ENCODE results near the gene DUOX1. TPM values are rescaled to one million over a fixed set of nuclear protein-coding genes. Genes with fewer than 3 reads are reported as not detected.

DUOX1 gene
- polyA plus RNA-seq, 3 donors = 0.22 TPM; not detected in 2

- peak overlapping the region; percentile 67 for H3K4me2 ChIP-seq (replicated peaks; ENCODE audit: extremely low read depth, low read length, poor library complexity, severe bottlenecking)
- H3K4me1 Mint-ChIP-seq = peaks cover 39% of the 10 kb centered on the region
- H3K27me3 Mint-ChIP-seq (ENCODE audit: low read depth in 3 of 3) = peaks cover 51 to 70% (median 60%) of the 10 kb centered on the region in 3 donors
- H3K4me3 ChIP-seq (replicated peaks in 1 of 3; ENCODE audit: low read depth in 2 of 3, low read length in 3 of 3) = peak overlapping the region in 1 of 3 experiments; percentile 54
- H3K27me3 ChIP-seq (ENCODE audit: control insufficient read depth in 2 of 2, insufficient read depth in 2 of 2, low read length in 2 of 2) = peaks cover 43 to 49% of the 10 kb centered on the region in 2 donors
- peaks cover 5 to 44% of the 10 kb centered on the region in 2 donors for H3K9me3 ChIP-seq (replicated peaks in 1 of 2; ENCODE audit: control insufficient read depth in 1 of 2, insufficient read depth in 1 of 2, low read length in 2 of 2)
- H3K36me3 ChIP-seq (replicated peaks in 1 of 2; ENCODE audit: control insufficient read depth in 1 of 2, insufficient read depth in 2 of 2, low read length in 2 of 2) = no peaks in the 10 kb centered on the region
- H3K9me3 Mint-ChIP-seq = peaks cover 0 to 17% (median 9%) of the 10 kb centered on the region in 7 donors
- H3K4me3 Mint-ChIP-seq = peak overlapping the region; percentile 68 to 94
- H3K36me3 Mint-ChIP-seq = peaks cover 0 to 10% of the 10 kb centered on the region in 2 donors
- peak overlapping the region in 2 of 7 donors; percentile 11 to 35 for H3K27ac Mint-ChIP-seq
- no peaks in the 10 kb centered on the region for H3K79me2 ChIP-seq (ENCODE audit: insufficient read depth, low read length)
- peak overlapping the region; percentile 53 for H2AFZ ChIP-seq (ENCODE audit: insufficient read depth, low read depth, low read length, poor library complexity, severe bottlenecking)
- intact Hi-C loops (cut with micrococcal nuclease) = no loop called here
- DNase-seq = peak; percentile 74 to 82 (median 79)
- no peak overlapping the region for H3K9ac ChIP-seq (ENCODE audit: insufficient read depth, low read length, poor library complexity, severe bottlenecking)
- peak; percentile 100 for TF ChIP-seq CTCF (IDR thresholded peaks at IDR 0.05)
- H3K4me1 ChIP-seq (ENCODE audit: control insufficient read depth in 1 of 2, insufficient read depth in 2 of 2, low read length in 2 of 2) = peaks cover 15 to 34% of the 10 kb centered on the region in 2 donors
- 0% methylated on average over 10 of the region's 14 CpGs for WGBS (ENCODE audit: insufficient coverage)
- H3K27ac ChIP-seq (ENCODE audit: low read depth in 1 of 2, low read length in 2 of 2) = no peak overlapping the region
- H4K20me1 ChIP-seq (ENCODE audit: insufficient read depth, low read length) = no peaks in the 10 kb centered on the region
These were observed 11.6 kb upstream of the DUOX1 start for GRCh38 chr15:45118131-45118588.

GRCh38 chr15:45118996-45119395 is 10.8 kb upstream of the DUOX1 start:
- intact Hi-C loops (cut with micrococcal nuclease) = no loop called here
- H3K27ac ChIP-seq (ENCODE audit: low read depth in 1 of 2, low read length in 2 of 2) = no peak overlapping the region
- peaks cover 42 to 62% (median 56%) of the 10 kb centered on the region in 3 donors for H3K27me3 Mint-ChIP-seq (ENCODE audit: low read depth in 3 of 3)
- H3K4me3 ChIP-seq (replicated peaks in 1 of 3; ENCODE audit: low read depth in 2 of 3, low read length in 3 of 3) = no peak overlapping the region
- H3K36me3 ChIP-seq (replicated peaks in 1 of 2; ENCODE audit: control insufficient read depth in 1 of 2, insufficient read depth in 2 of 2, low read length in 2 of 2) = no peaks in the 10 kb centered on the region
- H3K79me2 ChIP-seq (ENCODE audit: insufficient read depth, low read length) = no peaks in the 10 kb centered on the region
- no peak overlapping the region for H2AFZ ChIP-seq (ENCODE audit: insufficient read depth, low read depth, low read length, poor library complexity, severe bottlenecking)
- no peak for TF ChIP-seq CTCF (IDR thresholded peaks at IDR 0.05)
- H3K4me3 Mint-ChIP-seq = no peak overlapping the region
- peaks cover 14 to 31% of the 10 kb centered on the region in 2 donors for H3K4me1 ChIP-seq (ENCODE audit: control insufficient read depth in 1 of 2, insufficient read depth in 2 of 2, low read length in 2 of 2)
- peaks cover 5 to 35% of the 10 kb centered on the region in 2 donors for H3K9me3 ChIP-seq (replicated peaks in 1 of 2; ENCODE audit: control insufficient read depth in 1 of 2, insufficient read depth in 1 of 2, low read length in 2 of 2)
- no peak overlapping the region for H3K9ac ChIP-seq (ENCODE audit: insufficient read depth, low read length, poor library complexity, severe bottlenecking)
- H3K36me3 Mint-ChIP-seq = peaks cover 0 to 9% of the 10 kb centered on the region in 2 donors
- no peaks in the 10 kb centered on the region for H4K20me1 ChIP-seq (ENCODE audit: insufficient read depth, low read length)
- peaks cover 0 to 13% (median 9%) of the 10 kb centered on the region in 7 donors for H3K9me3 Mint-ChIP-seq
- DNase-seq = no peak
- peaks cover 32% of the 10 kb centered on the region for H3K4me1 Mint-ChIP-seq
- 100% methylated on average over 3 of the region's 5 CpGs for WGBS (ENCODE audit: insufficient coverage)
- H3K27ac Mint-ChIP-seq = peak overlapping the region in 1 of 7 donors; percentile 5
- H3K27me3 ChIP-seq (ENCODE audit: control insufficient read depth in 2 of 2, insufficient read depth in 2 of 2, low read length in 2 of 2) = peaks cover 38 to 46% of the 10 kb centered on the region in 2 donors
- no peak overlapping the region for H3K4me2 ChIP-seq (replicated peaks; ENCODE audit: extremely low read depth, low read length, poor library complexity, severe bottlenecking)

Data from CD14-positive monocyte (primary cell).